ENCODE results near the gene MPRIP. TPM values are rescaled to one million over a fixed set of nuclear protein-coding genes. Genes with fewer than 3 reads are reported as not detected.

Gene MPRIP
- polyA plus RNA-seq, 1 of the 3 experiments (the other 2 are of a cell fraction), result 64.4 TPM

DNA sequence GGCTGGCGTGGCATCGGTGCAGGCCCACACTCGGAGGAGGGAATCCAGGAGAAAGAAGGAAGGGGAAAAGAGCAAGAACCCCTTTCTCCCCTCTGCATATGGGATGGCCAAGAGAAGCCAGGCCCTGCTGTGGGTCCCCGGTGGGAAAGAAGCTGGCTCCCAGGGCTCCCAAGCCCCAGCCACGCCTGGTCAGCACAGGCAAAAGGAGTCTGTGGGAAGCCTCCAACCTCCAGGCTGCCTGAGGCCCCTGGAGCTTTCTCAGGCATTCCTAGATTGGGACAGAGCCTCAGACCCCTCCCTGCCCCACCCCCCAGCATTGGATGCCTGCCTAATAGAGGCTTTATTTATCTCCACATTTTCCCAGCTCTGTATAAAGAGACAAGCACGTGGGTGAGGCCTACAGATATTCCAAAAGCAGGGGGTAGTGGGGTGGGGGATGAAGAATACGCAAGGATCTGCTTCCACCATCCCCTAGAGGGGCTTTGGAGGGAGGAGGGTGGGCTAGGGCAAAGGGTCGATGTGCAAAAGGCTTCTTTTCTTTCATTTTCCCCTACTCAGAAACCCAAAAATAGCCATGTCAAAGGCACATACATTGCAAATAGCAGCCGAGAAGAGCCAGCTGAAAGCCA, 56.4 kb downstream of the MPRIP start:
- no peak for DNase-seq
- peaks cover 94% of the 10 kb centered on the region for H3K79me2 ChIP-seq (ENCODE audit: insufficient read depth)
- H3K9me2 ChIP-seq, result no peaks in the 10 kb centered on the region
- H3K9me3 ChIP-seq, result no peaks in the 10 kb centered on the region
- TF ChIP-seq GABPA (IDR thresholded peaks at IDR 0.05; ENCODE audit: low read depth), result no peak
- no peak for TF ChIP-seq MEF2A (IDR thresholded peaks at IDR 0.05; ENCODE audit: borderline replicate concordance, low read depth)
- no peak for TF ChIP-seq SMC3 (IDR thresholded peaks at IDR 0.05; ENCODE audit: low read depth, low read length)
- no peak for TF ChIP-seq IRF3 (IDR thresholded peaks at IDR 0.05; ENCODE audit: low read depth, low read length)
- TF ChIP-seq EP300 (IDR thresholded peaks at IDR 0.05; ENCODE audit: borderline replicate concordance in 1 of 2, low read depth in 1 of 2, low read length in 1 of 2), result no peak
- TF ChIP-seq CHD2 (IDR thresholded peaks at IDR 0.05; ENCODE audit: low read length, partially characterized antibody), result no peak
- no peak for TF ChIP-seq NRF1 (IDR thresholded peaks at IDR 0.05; ENCODE audit: low read depth, low read length)
- TF ChIP-seq RAD21 (IDR thresholded peaks at IDR 0.05; ENCODE audit: low read length), result no peak
- TF ChIP-seq MXI1 (IDR thresholded peaks at IDR 0.05; ENCODE audit: low read depth, low read length), result no peak
- TF ChIP-seq USF1 (IDR thresholded peaks at IDR 0.05; ENCODE audit: borderline replicate concordance, low read depth), result no peak
- TF ChIP-seq YY1 (IDR thresholded peaks at IDR 0.05; ENCODE audit: low read depth), result no peak
- no peak for TF ChIP-seq RXRA (IDR thresholded peaks at IDR 0.05; ENCODE audit: borderline replicate concordance, low read depth)
- no peak for TF ChIP-seq ELF1 (IDR thresholded peaks at IDR 0.05)
- TF ChIP-seq TAF1 (IDR thresholded peaks at IDR 0.05; ENCODE audit: borderline replicate concordance, low read depth, low read length), result no peak
- no peak for TF ChIP-seq FOSL2 (IDR thresholded peaks at IDR 0.05; ENCODE audit: borderline replicate concordance, low read depth)
- TF ChIP-seq RCOR1 (IDR thresholded peaks at IDR 0.05; ENCODE audit: low read length), result no peak
- no peak for TF ChIP-seq FOXM1 (IDR thresholded peaks at IDR 0.05; ENCODE audit: low read depth)
- TF ChIP-seq, protein P1, sequence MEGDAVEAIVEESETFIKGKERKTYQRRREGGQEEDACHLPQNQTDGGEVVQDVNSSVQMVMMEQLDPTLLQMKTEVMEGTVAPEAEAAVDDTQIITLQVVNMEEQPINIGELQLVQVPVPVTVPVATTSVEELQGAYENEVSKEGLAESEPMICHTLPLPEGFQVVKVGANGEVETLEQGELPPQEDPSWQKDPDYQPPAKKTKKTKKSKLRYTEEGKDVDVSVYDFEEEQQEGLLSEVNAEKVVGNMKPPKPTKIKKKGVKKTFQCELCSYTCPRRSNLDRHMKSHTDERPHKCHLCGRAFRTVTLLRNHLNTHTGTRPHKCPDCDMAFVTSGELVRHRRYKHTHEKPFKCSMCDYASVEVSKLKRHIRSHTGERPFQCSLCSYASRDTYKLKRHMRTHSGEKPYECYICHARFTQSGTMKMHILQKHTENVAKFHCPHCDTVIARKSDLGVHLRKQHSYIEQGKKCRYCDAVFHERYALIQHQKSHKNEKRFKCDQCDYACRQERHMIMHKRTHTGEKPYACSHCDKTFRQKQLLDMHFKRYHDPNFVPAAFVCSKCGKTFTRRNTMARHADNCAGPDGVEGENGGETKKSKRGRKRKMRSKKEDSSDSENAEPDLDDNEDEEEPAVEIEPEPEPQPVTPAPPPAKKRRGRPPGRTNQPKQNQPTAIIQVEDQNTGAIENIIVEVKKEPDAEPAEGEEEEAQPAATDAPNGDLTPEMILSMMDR (IDR thresholded peaks at IDR 0.05), result no peak
- no peak for TF ChIP-seq NFIC (IDR thresholded peaks at IDR 0.05; ENCODE audit: borderline replicate concordance)
- H3K27ac ChIP-seq (ENCODE audit: low read depth in 2 of 2, low read length in 1 of 2), result no peak overlapping the region
- H4K20me1 ChIP-seq (ENCODE audit: insufficient read depth), result peaks cover 71% of the 10 kb centered on the region
- peaks cover 0 to 12% of the 10 kb centered on the region in 2 experiments; a peak in 1 of 4 replicates for H3K4me1 ChIP-seq (ENCODE audit: control insufficient read depth in 1 of 2, insufficient read depth in 2 of 2, low read depth in 1 of 2, low read length in 1 of 2)
- WGBS (ENCODE audit: low lambda C conversion rate), result 95% methylated on average over 9 of the region's 9 CpGs
- no peak overlapping the region for H2AFZ ChIP-seq (ENCODE audit: low read depth)
- H3K27me3 ChIP-seq (ENCODE audit: insufficient read depth), result no peaks in the 10 kb centered on the region
- no peak overlapping the region for H3K4me3 ChIP-seq (ENCODE audit: low read depth in 2 of 2, low read length in 1 of 2)
- peaks cover 4% of the 10 kb centered on the region for H3F3A ChIP-seq (replicated peaks; ENCODE audit: insufficient read depth)
- ChIA-PET CTCF (interaction anchor here (0.9 to 1.9 kb wide), 3 partner anchors 10 to 43 kb away, joined by 3 to 6 read pairs (median 3); no protein-coding TSS in a partner anchor), POLR2A (no interaction called here)
- no peak overlapping the region for H3K9ac ChIP-seq
- H3K36me3 ChIP-seq (replicated peaks in 1 of 2; ENCODE audit: control insufficient read depth in 1 of 2, insufficient read depth in 2 of 2, low read length in 1 of 2), result peaks cover 0 to 14% of the 10 kb centered on the region in 2 experiments
- no peak overlapping the region for H3K4me2 ChIP-seq
